HepG2 (cell line): Measurements from ENCODE around the gene CACNA2D3.

ENCODE experiments used
- ASH2L ChIP-seq: fragments of 300-600, 200-600 bp; sonication (generic); IDR thresholded peaks from 2 replicates; pipeline ENCODE4 v1.7.0; 2017; ENCODE audit warnings: low read depth, mild to moderate bottlenecking, moderate library complexity, mixed read lengths, low read length; ENCODE audit not compliant: insufficient read length
- ATF4 ChIP-seq, 2 experiments: fragments of 450-650 bp in 1 of 2; sonication (generic) in 1 of 2; formaldehyde crosslinking; IDR thresholded peaks; 2 replicates each; pipeline versions ENCODE4 v1.5.0 to v1.8.0; 2020 to 2022; ENCODE audit warnings: mild to moderate bottlenecking in 1 of 2, missing genetic modification reagents in 1 of 2
- BRCA1 ChIP-seq: sonication (generic); formaldehyde crosslinking; IDR thresholded peaks from 2 replicates; pipeline ENCODE4 v1.4.0; 2020; ENCODE audit warnings: missing genetic modification reagents
- CEBPZ ChIP-seq: IDR thresholded peaks from 2 replicates; pipeline ENCODE4 v1.6.1; 2012; ENCODE audit warnings: low read length, improper control_type of control experiment
- CTCF ChIP-seq: sonication (generic); formaldehyde crosslinking; IDR thresholded peaks from 2 replicates; pipeline ENCODE4 v1.5.0; 2020; ENCODE audit warnings: mild to moderate bottlenecking, missing genetic modification reagents, moderate library complexity
- EP300 ChIP-seq, 3 experiments: sonication (generic) in 1 of 3; formaldehyde crosslinking in 1 of 3; IDR thresholded peaks; 2 replicates each; pipeline versions ENCODE4 v1.5.1 to v1.6.1; 2011 to 2020; ENCODE audit warnings: low read depth in 2 of 3, low read length in 2 of 3, borderline replicate concordance in 1 of 3, improper control_type of control experiment in 1 of 3, mild to moderate bottlenecking in 1 of 3, missing genetic modification reagents in 1 of 3, moderate library complexity in 1 of 3
- HCFC1 ChIP-seq: fragments of 150-350 bp; IDR thresholded peaks from 2 replicates; pipeline ENCODE4 v1.6.1; 2014; ENCODE audit warnings: low read depth, low read length
- HDAC6 ChIP-seq: fragments of 200-600 bp; sonication (generic); IDR thresholded peaks from 2 replicates; pipeline ENCODE4 v1.7.0; 2017; ENCODE audit warnings: mild to moderate bottlenecking, antibody characterized with exemption, low read length, low read depth
- SIN3A ChIP-seq: IDR thresholded peaks from 2 replicates; pipeline ENCODE4 v1.6.1; 2011; ENCODE audit warnings: low read depth, mild to moderate bottlenecking, control low read depth, low read length, borderline replicate concordance
- SRF ChIP-seq: IDR thresholded peaks from 2 replicates; pipeline ENCODE4 v1.6.1; 2011; ENCODE audit warnings: mild to moderate bottlenecking, low read depth, low read length, moderate library complexity
- TCF7L2 ChIP-seq: IDR thresholded peaks from 2 replicates; pipeline ENCODE4 v1.6.1; 2011; ENCODE audit warnings: mild to moderate bottlenecking, low read depth, low read length, moderate library complexity
- TOPORS ChIP-seq: sonication (generic); formaldehyde crosslinking; IDR thresholded peaks from 2 replicates; pipeline ENCODE4 v1.8.0; 2023; ENCODE audit warnings: mild to moderate bottlenecking, missing genetic modification reagents
- ZNF510 ChIP-seq: sonication (generic); formaldehyde crosslinking; IDR thresholded peaks from 2 replicates; pipeline ENCODE4 v1.4.0; 2020; ENCODE audit warnings: low read depth, mild to moderate bottlenecking, missing genetic modification reagents
- ZNF761 ChIP-seq: sonication (generic); formaldehyde crosslinking; conservative IDR thresholded peaks from 2 replicates; pipeline ENCODE4 v1.4.0; 2020; ENCODE audit warnings: mild to moderate bottlenecking, missing genetic modification reagents

GRCh38 chr3:54131026-54131605 lies 8.8 kb downstream of the CACNA2D3 start:
- TF ChIP-seq BRCA1 (CRISPR knock-in tag) (no peak), CTCF (CRISPR knock-in tag) (no peak), ATF4 (CRISPR knock-in tag; IDR thresholded peaks at IDR 0.05) (no peak), HCFC1 (no peak), ZNF510 (CRISPR knock-in tag) (no peak), TOPORS (CRISPR knock-in tag) (no peak), TCF7L2 (no peak), HDAC6 (no peak), ZNF761 (CRISPR knock-in tag) (no peak), CEBPZ (no peak), EP300 (IDR thresholded peaks at IDR 0.05; ENCODE audit: low read depth in 2 of 2, low read length in 2 of 2) (no peak), EP300 (CRISPR knock-in tag; IDR thresholded peaks at IDR 0.05; ENCODE audit: borderline replicate concordance) (no peak), SRF (no peak), SIN3A (no peak), ASH2L (no peak)
